HFF-Myc (cell line): ENCODE results near the gene ALDOC.
A peak's percentile ranks its signal among the peaks of the same experiment; 100 is the strongest.

ENCODE experiments used
- DNase-seq: peaks from one replicate; pipeline ENCODE4 v3.0.0-alpha.2; 2011; ENCODE audit warnings: low read depth; ENCODE audit errors: extremely low read depth
- H3K4me3 ChIP-seq: replicated peaks from 2 replicates; pipeline ENCODE4 v1.5.1; 2011; ENCODE audit warnings: low read depth, mild to moderate bottlenecking, control low read depth, low read length
- CTCF ChIP-seq: IDR thresholded peaks from 2 replicates; pipeline ENCODE4 v1.5.1; 2012; ENCODE audit warnings: mild to moderate bottlenecking, low read depth, low read length, control low read depth; ENCODE audit errors: missing control alignments

The ALDOC gene

GRCh38 chr17:28599311-28600184 lies 22.9 kb upstream of the ALDOC start:
- DNase-seq: peak; percentile 84
- TF ChIP-seq CTCF: no peak
- peak overlapping the region; percentile 64 for H3K4me3 ChIP-seq

GRCh38 chr17:28598799-28599310 lies 22.2 kb upstream of the ALDOC start, which contains the start of gene SPAG5:
Gene SPAG5, minus strand, starts transcription at chr17:28599025. Its CDS starts 79 bp downstream, at chr17:28598946.
- no peak for TF ChIP-seq CTCF
- DNase-seq: peak; percentile 75
- peak within 1 kb of the TSS; percentile 64 for H3K4me3 ChIP-seq

DNA sequence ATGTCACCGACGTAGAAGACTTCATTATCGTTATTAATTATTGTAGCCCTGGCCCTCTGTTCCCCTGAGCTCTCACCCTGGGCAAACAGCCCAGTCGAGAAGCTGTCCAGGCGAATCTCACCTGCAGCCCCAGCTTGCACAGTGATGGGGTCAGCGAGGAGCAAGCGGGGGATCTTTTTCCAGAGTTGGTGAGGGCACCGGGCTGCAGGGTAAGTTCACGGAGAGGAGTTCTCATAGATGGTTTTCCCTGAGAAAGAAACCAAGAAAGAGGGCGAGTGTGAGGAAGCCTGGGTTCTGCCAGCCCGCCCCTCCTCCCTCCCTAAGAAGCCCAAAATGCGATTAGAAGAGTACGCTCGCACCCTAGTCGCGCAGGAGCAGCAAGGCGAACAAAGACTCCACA lies 21.7 kb upstream of the ALDOC start:
- TF ChIP-seq CTCF: no peak
- H3K4me3 ChIP-seq: peak overlapping the region; percentile 64
- DNase-seq: no peak

GRCh38 chr17:28597606-28598383 lies 21.1 kb upstream of the ALDOC start:
- peak overlapping the region; percentile 64 for H3K4me3 ChIP-seq
- TF ChIP-seq CTCF: no peak
- no peak for DNase-seq

- no peak for DNase-seq
- H3K4me3 ChIP-seq: no peak overlapping the region
- no peak for TF ChIP-seq CTCF
Observed at GRCh38 chr17:28592260-28592659, 15.6 kb upstream of the ALDOC start.

GRCh38 chr17:28585851-28586250 lies 9.2 kb upstream of the ALDOC start:
- no peak overlapping the region for H3K4me3 ChIP-seq
- no peak for TF ChIP-seq CTCF
- no peak for DNase-seq
